ENCODE measurements around the gene DYRK1A. TPM values are rescaled to one million over a fixed set of nuclear protein-coding genes. Genes with fewer than 3 reads are reported as not detected.

Gene DYRK1A
- total RNA-seq, 1 donor from 2014 or later, result 83.5 TPM

DNA sequence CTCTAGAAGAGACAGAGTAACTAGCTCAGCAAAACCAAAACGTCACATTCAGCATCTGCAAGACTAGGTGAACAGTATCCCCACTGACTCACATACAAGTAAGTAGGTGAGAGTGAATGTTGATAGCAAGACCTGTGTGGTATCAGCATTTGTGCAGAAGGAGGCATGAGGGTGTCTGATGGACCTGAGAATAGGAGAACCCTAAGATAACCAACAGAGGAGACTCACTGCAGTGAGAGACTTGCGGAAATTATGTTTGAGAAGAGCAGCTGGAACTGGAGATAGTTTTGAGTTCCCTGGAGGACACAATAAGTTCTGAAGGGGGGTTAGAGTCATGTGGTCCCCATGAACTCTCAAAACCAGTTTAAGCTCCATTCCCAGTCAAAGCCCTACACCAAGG lies 59.1 kb downstream of the DYRK1A start:
- no peak overlapping the region for H3K4me3 Mint-ChIP-seq (ENCODE audit: low read depth)
- H3K27ac Mint-ChIP-seq, result peak overlapping the region; percentile 69
- no peak for DNase-seq (ENCODE audit: low spot score, unreplicated experiment)
- peaks cover 27% of the 10 kb centered on the region for H3K36me3 Mint-ChIP-seq (ENCODE audit: insufficient read depth)
- H3K27me3 Mint-ChIP-seq, result no peaks in the 10 kb centered on the region
- H3K9me3 Mint-ChIP-seq (ENCODE audit: low read depth), result peaks cover 13% of the 10 kb centered on the region
- TF ChIP-seq, protein P1, sequence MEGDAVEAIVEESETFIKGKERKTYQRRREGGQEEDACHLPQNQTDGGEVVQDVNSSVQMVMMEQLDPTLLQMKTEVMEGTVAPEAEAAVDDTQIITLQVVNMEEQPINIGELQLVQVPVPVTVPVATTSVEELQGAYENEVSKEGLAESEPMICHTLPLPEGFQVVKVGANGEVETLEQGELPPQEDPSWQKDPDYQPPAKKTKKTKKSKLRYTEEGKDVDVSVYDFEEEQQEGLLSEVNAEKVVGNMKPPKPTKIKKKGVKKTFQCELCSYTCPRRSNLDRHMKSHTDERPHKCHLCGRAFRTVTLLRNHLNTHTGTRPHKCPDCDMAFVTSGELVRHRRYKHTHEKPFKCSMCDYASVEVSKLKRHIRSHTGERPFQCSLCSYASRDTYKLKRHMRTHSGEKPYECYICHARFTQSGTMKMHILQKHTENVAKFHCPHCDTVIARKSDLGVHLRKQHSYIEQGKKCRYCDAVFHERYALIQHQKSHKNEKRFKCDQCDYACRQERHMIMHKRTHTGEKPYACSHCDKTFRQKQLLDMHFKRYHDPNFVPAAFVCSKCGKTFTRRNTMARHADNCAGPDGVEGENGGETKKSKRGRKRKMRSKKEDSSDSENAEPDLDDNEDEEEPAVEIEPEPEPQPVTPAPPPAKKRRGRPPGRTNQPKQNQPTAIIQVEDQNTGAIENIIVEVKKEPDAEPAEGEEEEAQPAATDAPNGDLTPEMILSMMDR (IDR thresholded peaks at IDR 0.05; ENCODE audit: unreplicated experiment), result no peak
- peaks cover 18% of the 10 kb centered on the region for H3K4me1 Mint-ChIP-seq (ENCODE audit: low read depth)

DNA sequence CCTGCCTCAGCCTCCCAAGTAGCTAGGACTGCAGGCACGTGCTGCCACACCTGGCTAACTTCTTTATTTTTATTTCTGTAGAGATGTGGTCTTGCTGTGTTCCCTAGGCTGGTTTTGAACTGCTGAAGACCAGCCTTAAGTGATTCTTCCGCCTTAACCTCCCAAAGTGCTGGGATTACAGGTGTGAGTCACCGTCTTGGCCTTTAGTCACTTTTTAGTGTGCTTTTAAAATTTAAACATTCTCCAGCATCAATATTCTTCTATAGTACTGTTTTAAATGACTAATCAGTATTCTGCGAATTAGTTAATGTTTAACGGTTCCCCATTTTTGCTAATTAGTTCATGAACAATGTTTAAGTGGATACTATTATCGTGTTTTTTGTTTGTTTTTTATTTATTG lies 60.6 kb downstream of the DYRK1A start:
- peaks cover 13% of the 10 kb centered on the region for H3K9me3 Mint-ChIP-seq (ENCODE audit: low read depth)
- no peaks in the 10 kb centered on the region for H3K27me3 Mint-ChIP-seq
- peaks cover 25% of the 10 kb centered on the region for H3K4me1 Mint-ChIP-seq (ENCODE audit: low read depth)
- DNase-seq (ENCODE audit: low spot score, unreplicated experiment), result no peak
- TF ChIP-seq, protein P1 (IDR thresholded peaks at IDR 0.05; ENCODE audit: unreplicated experiment), result no peak
- no peak overlapping the region for H3K4me3 Mint-ChIP-seq (ENCODE audit: low read depth)
- H3K27ac Mint-ChIP-seq, result peak overlapping the region; percentile 29
- peaks cover 32% of the 10 kb centered on the region for H3K36me3 Mint-ChIP-seq (ENCODE audit: insufficient read depth)

DNA sequence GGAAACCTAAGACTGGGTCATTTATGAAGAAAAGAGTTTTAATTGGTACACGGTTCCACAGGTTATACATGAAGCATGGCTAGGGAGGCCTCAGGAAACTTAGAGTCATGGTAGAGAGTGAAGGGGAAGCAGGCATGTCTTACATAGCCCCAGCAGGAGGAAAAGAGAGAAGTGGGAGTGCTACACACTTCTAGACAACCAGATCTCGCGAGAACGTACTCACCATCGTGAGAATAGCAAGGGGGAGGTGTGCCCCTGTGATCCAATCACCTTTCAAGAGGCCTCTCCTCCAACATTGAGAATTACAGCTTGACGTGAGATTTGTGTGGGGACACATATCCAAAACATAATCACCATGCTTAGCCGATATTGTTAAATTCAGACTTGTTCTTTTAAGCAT lies 62.8 kb downstream of the DYRK1A start:
- H3K4me1 Mint-ChIP-seq (ENCODE audit: low read depth), result peaks cover 23% of the 10 kb centered on the region
- H3K27ac Mint-ChIP-seq, result peak overlapping the region; percentile 69
- no peaks in the 10 kb centered on the region for H3K27me3 Mint-ChIP-seq
- H3K4me3 Mint-ChIP-seq (ENCODE audit: low read depth), result no peak overlapping the region
- peaks cover 21% of the 10 kb centered on the region for H3K9me3 Mint-ChIP-seq (ENCODE audit: low read depth)
- H3K36me3 Mint-ChIP-seq (ENCODE audit: insufficient read depth), result peaks cover 45% of the 10 kb centered on the region
- TF ChIP-seq, protein P1 (IDR thresholded peaks at IDR 0.05; ENCODE audit: unreplicated experiment), result no peak
- no peak for DNase-seq (ENCODE audit: low spot score, unreplicated experiment)

DNA sequence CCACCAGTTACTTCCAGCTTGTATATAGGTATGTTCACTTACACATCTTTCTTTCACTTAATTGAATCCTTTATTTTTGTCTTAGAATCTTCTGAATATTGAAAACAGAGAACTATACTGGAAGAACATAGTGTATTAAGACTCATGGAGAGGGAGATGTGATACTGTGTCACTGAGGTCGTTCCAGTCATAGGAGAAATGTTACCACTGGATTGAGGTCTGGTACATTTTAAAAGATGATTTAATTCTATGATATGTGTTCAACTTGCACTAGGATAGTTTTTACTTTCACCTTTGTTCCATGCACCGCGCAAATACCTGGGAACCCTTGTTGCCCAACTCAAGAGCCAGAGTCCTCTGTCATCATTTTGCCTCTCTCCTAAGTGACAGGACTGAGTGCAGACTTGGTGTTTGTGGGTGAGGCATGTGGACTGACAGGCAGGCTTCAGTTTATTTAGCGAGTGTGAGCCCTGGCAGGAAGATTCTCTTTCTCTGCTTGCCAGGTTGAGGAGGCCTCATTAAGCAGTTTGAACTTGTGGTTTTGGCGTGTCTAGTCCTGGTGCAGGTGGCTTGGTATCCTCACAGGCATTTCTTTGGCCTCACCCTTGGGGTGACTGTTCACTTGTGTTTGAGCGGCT lies 63.7 kb downstream of the DYRK1A start:
- Mint-ChIP-seq H3K4me3 (ENCODE audit: low read depth) (no peak overlapping the region), H3K9me3 (ENCODE audit: low read depth) (peaks cover 21% of the 10 kb centered on the region), H3K36me3 (ENCODE audit: insufficient read depth) (peaks cover 45% of the 10 kb centered on the region), H3K4me1 (ENCODE audit: low read depth) (peaks cover 23% of the 10 kb centered on the region), H3K27ac (peak overlapping the region; percentile 81), H3K27me3 (no peaks in the 10 kb centered on the region)
- TF ChIP-seq, protein P1 (IDR thresholded peaks at IDR 0.05; ENCODE audit: unreplicated experiment), result no peak
- DNase-seq (ENCODE audit: low spot score, unreplicated experiment), result no peak

DNA sequence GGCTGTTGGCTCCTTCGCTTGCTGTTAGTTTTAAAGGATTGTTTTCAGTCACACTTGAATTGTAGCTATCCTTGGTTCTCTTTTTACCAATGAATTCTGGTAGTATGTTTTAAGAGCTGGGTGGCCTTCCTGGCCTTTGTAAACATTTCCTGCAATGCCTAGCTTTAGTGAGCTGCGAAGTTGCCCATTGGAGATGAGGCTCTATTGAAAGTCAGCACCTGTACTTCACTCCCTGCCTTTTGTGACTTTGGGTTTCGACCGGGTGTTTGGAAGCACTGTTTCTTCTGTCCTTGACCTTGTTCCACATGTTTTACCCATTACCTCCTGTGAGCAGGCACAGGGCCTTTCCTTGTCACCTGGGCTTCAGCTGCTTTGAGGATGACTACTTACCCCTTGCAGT lies 64.7 kb downstream of the DYRK1A start:
- H3K4me3 Mint-ChIP-seq (ENCODE audit: low read depth), result no peak overlapping the region
- H3K9me3 Mint-ChIP-seq (ENCODE audit: low read depth), result peaks cover 14% of the 10 kb centered on the region
- TF ChIP-seq, protein P1 (IDR thresholded peaks at IDR 0.05; ENCODE audit: unreplicated experiment), result no peak
- no peaks in the 10 kb centered on the region for H3K27me3 Mint-ChIP-seq
- H3K27ac Mint-ChIP-seq, result peak overlapping the region; percentile 81
- no peak for DNase-seq (ENCODE audit: low spot score, unreplicated experiment)
- peaks cover 36% of the 10 kb centered on the region for H3K36me3 Mint-ChIP-seq (ENCODE audit: insufficient read depth)
- peaks cover 22% of the 10 kb centered on the region for H3K4me1 Mint-ChIP-seq (ENCODE audit: low read depth)
